Measurements from ENCODE around the gene LYPD6.

The LYPD6 gene

GRCh38 chr2:149330127-149331022, at the start of gene LYPD6:
Gene LYPD6, plus strand, starts transcription at chr2:149330587. Its CDS starts 107,122 bp downstream, at chr2:149437709.
- TF ChIP-seq GATA2 (IDR thresholded peaks at IDR 0.05; ENCODE audit: low read depth, low read length) (no peak), GATA3 (IDR thresholded peaks at IDR 0.05; ENCODE audit: low read depth, low read length) (no peak)

- TF ChIP-seq GATA2 (IDR thresholded peaks at IDR 0.05; ENCODE audit: low read depth, low read length) (no peak), GATA3 (IDR thresholded peaks at IDR 0.05; ENCODE audit: low read depth, low read length) (no peak)
Measured at GRCh38 chr2:149281441-149281840, 48.9 kb upstream of the LYPD6 start.

GRCh38 chr2:149290662-149291061, 39.7 kb upstream of the LYPD6 start:
- TF ChIP-seq GATA3 (IDR thresholded peaks at IDR 0.05; ENCODE audit: low read depth, low read length): no peak
- no peak for TF ChIP-seq GATA2 (IDR thresholded peaks at IDR 0.05; ENCODE audit: low read depth, low read length)

- no peak for TF ChIP-seq GATA2 (IDR thresholded peaks at IDR 0.05; ENCODE audit: low read depth, low read length)
- TF ChIP-seq GATA3 (IDR thresholded peaks at IDR 0.05; ENCODE audit: low read depth, low read length): no peak
Measured at GRCh38 chr2:149291881-149292280, 38.5 kb upstream of the LYPD6 start.

GRCh38 chr2:149296031-149296430, 34.4 kb upstream of the LYPD6 start:
- TF ChIP-seq GATA2 (IDR thresholded peaks at IDR 0.05; ENCODE audit: low read depth, low read length) (no peak), GATA3 (IDR thresholded peaks at IDR 0.05; ENCODE audit: low read depth, low read length) (no peak)

- TF ChIP-seq GATA3 (IDR thresholded peaks at IDR 0.05; ENCODE audit: low read depth, low read length) (no peak), GATA2 (IDR thresholded peaks at IDR 0.05; ENCODE audit: low read depth, low read length) (peak; percentile 45; the same call in 1 of the 2 replicates)
Measured at GRCh38 chr2:149307014-149307413, 23.4 kb upstream of the LYPD6 start.

- no peak for TF ChIP-seq GATA3 (IDR thresholded peaks at IDR 0.05; ENCODE audit: low read depth, low read length)
- TF ChIP-seq GATA2 (IDR thresholded peaks at IDR 0.05; ENCODE audit: low read depth, low read length): no peak
Measured at GRCh38 chr2:149310349-149310748, 20.0 kb upstream of the LYPD6 start.

GRCh38 chr2:149312039-149312438, 18.3 kb upstream of the LYPD6 start:
- TF ChIP-seq GATA2 (IDR thresholded peaks at IDR 0.05; ENCODE audit: low read depth, low read length) (no peak), GATA3 (IDR thresholded peaks at IDR 0.05; ENCODE audit: low read depth, low read length) (no peak)

- TF ChIP-seq GATA2 (IDR thresholded peaks at IDR 0.05; ENCODE audit: low read depth, low read length) (peak; percentile 64), GATA3 (IDR thresholded peaks at IDR 0.05; ENCODE audit: low read depth, low read length) (no peak)
Measured at GRCh38 chr2:149313512-149313972, 16.8 kb upstream of the LYPD6 start.

- TF ChIP-seq GATA2 (IDR thresholded peaks at IDR 0.05; ENCODE audit: low read depth, low read length) (no peak), GATA3 (IDR thresholded peaks at IDR 0.05; ENCODE audit: low read depth, low read length) (no peak)
Measured at GRCh38 chr2:149314687-149315086, 15.7 kb upstream of the LYPD6 start.

GRCh38 chr2:149315461-149315860, 14.9 kb upstream of the LYPD6 start:
- no peak for TF ChIP-seq GATA3 (IDR thresholded peaks at IDR 0.05; ENCODE audit: low read depth, low read length)
- no peak for TF ChIP-seq GATA2 (IDR thresholded peaks at IDR 0.05; ENCODE audit: low read depth, low read length)

- TF ChIP-seq GATA2 (IDR thresholded peaks at IDR 0.05; ENCODE audit: low read depth, low read length): no peak
- TF ChIP-seq GATA3 (IDR thresholded peaks at IDR 0.05; ENCODE audit: low read depth, low read length): no peak
Measured at GRCh38 chr2:149320362-149320761, 10.0 kb upstream of the LYPD6 start.

GRCh38 chr2:149329068-149329467, 1.3 kb upstream of the LYPD6 start:
- no peak for TF ChIP-seq GATA3 (IDR thresholded peaks at IDR 0.05; ENCODE audit: low read depth, low read length)
- TF ChIP-seq GATA2 (IDR thresholded peaks at IDR 0.05; ENCODE audit: low read depth, low read length): no peak

GRCh38 chr2:149329489-149330126, 779 bp upstream of the LYPD6 start:
- TF ChIP-seq GATA2 (IDR thresholded peaks at IDR 0.05; ENCODE audit: low read depth, low read length): no peak
- no peak for TF ChIP-seq GATA3 (IDR thresholded peaks at IDR 0.05; ENCODE audit: low read depth, low read length)

GRCh38 chr2:149331023-149331400, 625 bp downstream of the LYPD6 start:
- no peak for TF ChIP-seq GATA2 (IDR thresholded peaks at IDR 0.05; ENCODE audit: low read depth, low read length)
- no peak for TF ChIP-seq GATA3 (IDR thresholded peaks at IDR 0.05; ENCODE audit: low read depth, low read length)
